Measurements from ENCODE around the gene FOXO6.

The FOXO6 gene

GRCh38 chr1:41360786-41361494 lies at the start of gene FOXO6:
TSS of gene FOXO6 (plus strand) at chr1:41361434.
- peak within 1 kb of the TSS; percentile 15 to 29 for H3K9ac ChIP-seq (ENCODE audit: low read length in 2 of 2)

GRCh38 chr1:41312991-41313645 lies 48.1 kb upstream of the FOXO6 start:
- Histone ChIP-seq H3K27ac (ENCODE audit: low read length) (peak overlapping the region; percentile 80), H3K4me3 (ENCODE audit: low read length in 2 of 2) (no peak overlapping the region), H3K9ac (ENCODE audit: low read length in 2 of 2) (peak overlapping the region; percentile 13 to 42)

More at GRCh38 chr1:41360786-41361494, at the start of gene FOXO6:
- H3K27ac ChIP-seq (ENCODE audit: low read length), result peak within 1 kb of the TSS; percentile 58
- peak within 1 kb of the TSS; percentile 60 to 74 for H3K4me3 ChIP-seq (ENCODE audit: low read length in 2 of 2)
- H3K9me3 ChIP-seq (ENCODE audit: control insufficient read depth in 2 of 2, low read length in 2 of 2), result no peaks in the 10 kb centered on the region
- H3K36me3 ChIP-seq (ENCODE audit: control insufficient read depth in 2 of 2, insufficient read depth in 2 of 2, low read length in 2 of 2), result no peaks in the 10 kb centered on the region
- H3K4me1 ChIP-seq (ENCODE audit: control insufficient read depth, insufficient read depth, low read length), result peaks cover 56% of the 10 kb centered on the region
- no peaks in the 10 kb centered on the region for H3K27me3 ChIP-seq (ENCODE audit: control insufficient read depth in 1 of 2, insufficient read depth in 2 of 2, low read length in 2 of 2)

GRCh38 chr1:41313661-41314131 lies 47.5 kb upstream of the FOXO6 start:
- Histone ChIP-seq H3K36me3 (ENCODE audit: control insufficient read depth in 2 of 2, insufficient read depth in 2 of 2, low read length in 2 of 2) (no peaks in the 10 kb centered on the region), H3K9me3 (ENCODE audit: control insufficient read depth in 2 of 2, low read length in 2 of 2) (no peaks in the 10 kb centered on the region), H3K4me3 (ENCODE audit: low read length in 2 of 2) (peak overlapping the region; percentile 2 to 35), H3K9ac (ENCODE audit: low read length in 2 of 2) (peak overlapping the region; percentile 13 to 51), H3K27me3 (ENCODE audit: control insufficient read depth in 1 of 2, insufficient read depth in 2 of 2, low read length in 2 of 2) (no peaks in the 10 kb centered on the region), H3K4me1 (ENCODE audit: control insufficient read depth, insufficient read depth, low read length) (peaks cover 31% of the 10 kb centered on the region), H3K27ac (ENCODE audit: low read length) (peak overlapping the region; percentile 80)

More at GRCh38 chr1:41312991-41313645, 48.1 kb upstream of the FOXO6 start:
- H3K9me3 ChIP-seq (ENCODE audit: control insufficient read depth in 2 of 2, low read length in 2 of 2), result peaks cover 0 to under 1% of the 10 kb centered on the region in 2 donors
- H3K36me3 ChIP-seq (ENCODE audit: control insufficient read depth in 2 of 2, insufficient read depth in 2 of 2, low read length in 2 of 2), result no peaks in the 10 kb centered on the region
- H3K4me1 ChIP-seq (ENCODE audit: control insufficient read depth, insufficient read depth, low read length), result peaks cover 28% of the 10 kb centered on the region
- no peaks in the 10 kb centered on the region for H3K27me3 ChIP-seq (ENCODE audit: control insufficient read depth in 1 of 2, insufficient read depth in 2 of 2, low read length in 2 of 2)

GRCh38 chr1:41314376-41315145 lies 46.7 kb upstream of the FOXO6 start:
- no peaks in the 10 kb centered on the region for H3K9me3 ChIP-seq (ENCODE audit: control insufficient read depth in 2 of 2, low read length in 2 of 2)
- H3K4me3 ChIP-seq (ENCODE audit: low read length in 2 of 2), result peak overlapping the region in 1 of 2 donors; percentile 2
- peak overlapping the region; percentile 80 for H3K27ac ChIP-seq (ENCODE audit: low read length)
- no peak overlapping the region for H3K9ac ChIP-seq (ENCODE audit: low read length in 2 of 2)
- H3K36me3 ChIP-seq (ENCODE audit: control insufficient read depth in 2 of 2, insufficient read depth in 2 of 2, low read length in 2 of 2), result no peaks in the 10 kb centered on the region
- H3K27me3 ChIP-seq (ENCODE audit: control insufficient read depth in 1 of 2, insufficient read depth in 2 of 2, low read length in 2 of 2), result no peaks in the 10 kb centered on the region
- peaks cover 38% of the 10 kb centered on the region for H3K4me1 ChIP-seq (ENCODE audit: control insufficient read depth, insufficient read depth, low read length)

- Histone ChIP-seq H3K27ac (ENCODE audit: low read length) (peak overlapping the region; percentile 80), H3K36me3 (ENCODE audit: control insufficient read depth in 2 of 2, insufficient read depth in 2 of 2, low read length in 2 of 2) (no peaks in the 10 kb centered on the region), H3K9ac (ENCODE audit: low read length in 2 of 2) (no peak overlapping the region), H3K9me3 (ENCODE audit: control insufficient read depth in 2 of 2, low read length in 2 of 2) (no peaks in the 10 kb centered on the region), H3K4me1 (ENCODE audit: control insufficient read depth, insufficient read depth, low read length) (peaks cover 46% of the 10 kb centered on the region), H3K4me3 (ENCODE audit: low read length in 2 of 2) (no peak overlapping the region), H3K27me3 (ENCODE audit: control insufficient read depth in 1 of 2, insufficient read depth in 2 of 2, low read length in 2 of 2) (no peaks in the 10 kb centered on the region)
These were observed 46.0 kb upstream of the FOXO6 start for GRCh38 chr1:41315146-41315822.

GRCh38 chr1:41315871-41316270 lies 45.4 kb upstream of the FOXO6 start:
- H3K9me3 ChIP-seq (ENCODE audit: control insufficient read depth in 2 of 2, low read length in 2 of 2), result no peaks in the 10 kb centered on the region
- no peak overlapping the region for H3K4me3 ChIP-seq (ENCODE audit: low read length in 2 of 2)
- H3K36me3 ChIP-seq (ENCODE audit: control insufficient read depth in 2 of 2, insufficient read depth in 2 of 2, low read length in 2 of 2), result no peaks in the 10 kb centered on the region
- no peak overlapping the region for H3K27ac ChIP-seq (ENCODE audit: low read length)
- no peaks in the 10 kb centered on the region for H3K27me3 ChIP-seq (ENCODE audit: control insufficient read depth in 1 of 2, insufficient read depth in 2 of 2, low read length in 2 of 2)
- H3K9ac ChIP-seq (ENCODE audit: low read length in 2 of 2), result no peak overlapping the region
- peaks cover 51% of the 10 kb centered on the region for H3K4me1 ChIP-seq (ENCODE audit: control insufficient read depth, insufficient read depth, low read length)

GRCh38 chr1:41317361-41317760 lies 43.9 kb upstream of the FOXO6 start:
- no peak overlapping the region for H3K9ac ChIP-seq (ENCODE audit: low read length in 2 of 2)
- no peak overlapping the region for H3K27ac ChIP-seq (ENCODE audit: low read length)
- H3K9me3 ChIP-seq (ENCODE audit: control insufficient read depth in 2 of 2, low read length in 2 of 2), result no peaks in the 10 kb centered on the region
- no peaks in the 10 kb centered on the region for H3K36me3 ChIP-seq (ENCODE audit: control insufficient read depth in 2 of 2, insufficient read depth in 2 of 2, low read length in 2 of 2)
- H3K4me3 ChIP-seq (ENCODE audit: low read length in 2 of 2), result no peak overlapping the region
- H3K4me1 ChIP-seq (ENCODE audit: control insufficient read depth, insufficient read depth, low read length), result peaks cover 53% of the 10 kb centered on the region
- H3K27me3 ChIP-seq (ENCODE audit: control insufficient read depth in 1 of 2, insufficient read depth in 2 of 2, low read length in 2 of 2), result no peaks in the 10 kb centered on the region

GRCh38 chr1:41318135-41318534 lies 43.1 kb upstream of the FOXO6 start:
- Histone ChIP-seq H3K4me3 (ENCODE audit: low read length in 2 of 2) (no peak overlapping the region), H3K27ac (ENCODE audit: low read length) (no peak overlapping the region), H3K9ac (ENCODE audit: low read length in 2 of 2) (no peak overlapping the region), H3K4me1 (ENCODE audit: control insufficient read depth, insufficient read depth, low read length) (peaks cover 52% of the 10 kb centered on the region), H3K9me3 (ENCODE audit: control insufficient read depth in 2 of 2, low read length in 2 of 2) (no peaks in the 10 kb centered on the region), H3K27me3 (ENCODE audit: control insufficient read depth in 1 of 2, insufficient read depth in 2 of 2, low read length in 2 of 2) (no peaks in the 10 kb centered on the region), H3K36me3 (ENCODE audit: control insufficient read depth in 2 of 2, insufficient read depth in 2 of 2, low read length in 2 of 2) (no peaks in the 10 kb centered on the region)

GRCh38 chr1:41319106-41319755 lies 42.0 kb upstream of the FOXO6 start:
- Histone ChIP-seq H3K9ac (ENCODE audit: low read length in 2 of 2) (peak overlapping the region; percentile 3 to 55), H3K27ac (ENCODE audit: low read length) (peak overlapping the region; percentile 62), H3K4me1 (ENCODE audit: control insufficient read depth, insufficient read depth, low read length) (peaks cover 42% of the 10 kb centered on the region), H3K27me3 (ENCODE audit: control insufficient read depth in 1 of 2, insufficient read depth in 2 of 2, low read length in 2 of 2) (no peaks in the 10 kb centered on the region), H3K36me3 (ENCODE audit: control insufficient read depth in 2 of 2, insufficient read depth in 2 of 2, low read length in 2 of 2) (no peaks in the 10 kb centered on the region), H3K4me3 (ENCODE audit: low read length in 2 of 2) (peak overlapping the region in 1 of 2 donors; percentile 15), H3K9me3 (ENCODE audit: control insufficient read depth in 2 of 2, low read length in 2 of 2) (no peaks in the 10 kb centered on the region)

Data from stomach smooth muscle (tissue), 2 donors.